CD4-positive, alpha-beta memory T cell (primary cell): ENCODE measurements around the gene AFDN. TPM values are rescaled to one million over a fixed set of nuclear protein-coding genes. Genes with fewer than 3 reads are reported as not detected.

ENCODE experiments used
- CTCF ChIA-PET: fragments of 350-600 bp; sonication (Branson Sonifier 250); formaldehyde crosslinking; loops from one replicate; lab custom pipeline; 2021; ENCODE audit warnings: inconsistent platforms; ENCODE audit not compliant: partially characterized antibody; lab: Charles Lee
- POLR2A ChIA-PET: fragments of 350-600 bp; sonication (Branson Sonifier 250); formaldehyde crosslinking; loops from one replicate; lab custom pipeline; 2021; ENCODE audit not compliant: partially characterized antibody; lab: Charles Lee
- DNase-seq, 5 donors: peaks; one replicate each; pipeline versions ENCODE4 v3.0.0 to v3.0.0-alpha.2; 2020 to 2022; ENCODE audit warnings: mixed read lengths in 1 of 5
- H3K27ac ChIP-seq: one replicate; pipeline ENCODE4 v1.7.0; 2013; ENCODE audit warnings: low read depth, low read length
- H3K27me3 ChIP-seq: 2 replicates; pipeline ENCODE4 v1.7.0; 2013; ENCODE audit warnings: mild to moderate bottlenecking, low read length, moderate library complexity; ENCODE audit not compliant: insufficient read depth
- H3K36me3 ChIP-seq: 2 replicates; pipeline ENCODE4 v1.7.0; 2013; ENCODE audit warnings: mild to moderate bottlenecking, low read length, moderate library complexity; ENCODE audit not compliant: insufficient read depth
- H3K4me1 ChIP-seq: 2 replicates; pipeline ENCODE4 v1.7.0; 2013; ENCODE audit warnings: mild to moderate bottlenecking, low read length, moderate library complexity; ENCODE audit not compliant: insufficient read depth
- H3K4me3 ChIP-seq, 2 donors: one replicate each; pipeline ENCODE4 v1.7.0; 2013; ENCODE audit warnings: low read length in 2 of 2, mild to moderate bottlenecking in 1 of 2
- H3K9me3 ChIP-seq, 2 donors: one replicate each; pipeline ENCODE4 v1.7.0; 2013; ENCODE audit warnings: low read length in 2 of 2, control low read depth in 1 of 2; ENCODE audit not compliant: control insufficient read depth in 1 of 2
- H3K27ac Mint-ChIP-seq, 7 donors: one replicate each; pipeline ENCODE4 v1.8.0; 2020 to 2021; ENCODE audit warnings: mixed read lengths in 7 of 7, mild to moderate bottlenecking in 6 of 7, inconsistent platforms in 3 of 7, moderate library complexity in 3 of 7
- H3K27me3 Mint-ChIP-seq, 2 donors: one replicate each; pipeline ENCODE4 v1.8.0; 2020 to 2021; ENCODE audit warnings: mixed read lengths in 2 of 2
- H3K36me3 Mint-ChIP-seq, 2 donors: one replicate each; pipeline ENCODE4 v1.8.0; 2020 to 2021; ENCODE audit warnings: mixed read lengths in 2 of 2, inconsistent platforms in 1 of 2, mild to moderate bottlenecking in 1 of 2
- H3K4me1 Mint-ChIP-seq, 4 donors: one replicate each; pipeline ENCODE4 v1.8.0; 2020 to 2021; ENCODE audit warnings: mixed read lengths in 4 of 4, mild to moderate bottlenecking in 1 of 4
- H3K4me3 Mint-ChIP-seq, 8 donors: one replicate each; pipeline ENCODE4 v1.8.0; 2020 to 2021; ENCODE audit warnings: mixed read lengths in 8 of 8, mild to moderate bottlenecking in 7 of 8, moderate library complexity in 6 of 8, inconsistent platforms in 3 of 8
- H3K9me3 Mint-ChIP-seq, 8 donors: one replicate each; pipeline ENCODE4 v1.8.0; 2020 to 2021; ENCODE audit warnings: mixed read lengths in 8 of 8, mild to moderate bottlenecking in 5 of 8, inconsistent platforms in 3 of 8, moderate library complexity in 1 of 8
- intact Hi-C: fragments of 100-400 bp; cut with micrococcal nuclease; formaldehyde crosslinking; loops from one replicate; pipeline ENCODE4 v1.15.1; 2023
- polyA plus RNA-seq, 2 donors: library from polyadenylated mRNA; unstranded; fragments of 300-500 nt; fragmentation: Illumina TruSeq; gene quantifications; one replicate each; pipeline ENCODE4 v1.2.3, GENCODE V29; 2021
- total RNA-seq, 2 experiments: library from RNA; stranded (reverse); gene quantifications; one replicate each; pipeline ENCODE4 v1.2.3, GENCODE V29; 2021

AFDN gene
- total and polyA plus RNA-seq, 4 experiments from 2014 or later, result 1.4 to 24.3 (median 15.3) TPM

GRCh38 chr6:168004023-168004422, 177.3 kb downstream of the AFDN start:
- Mint-ChIP-seq H3K36me3 (no peaks in the 10 kb centered on the region), H3K27me3 (no peaks in the 10 kb centered on the region), H3K4me1 (no peaks in the 10 kb centered on the region), H3K27ac (no peak overlapping the region), H3K4me3 (no peak overlapping the region), H3K9me3 (peaks cover 0 to 9% (median 3%) of the 10 kb centered on the region in 8 donors)
- Histone ChIP-seq H3K4me1 (no peaks in the 10 kb centered on the region), H3K27ac (no peak overlapping the region), H3K36me3 (no peaks in the 10 kb centered on the region), H3K9me3 (no peaks in the 10 kb centered on the region), H3K4me3 (no peak overlapping the region), H3K27me3 (no peaks in the 10 kb centered on the region)
- ChIA-PET POLR2A (no interaction called here), CTCF (no interaction called here)
- intact Hi-C loops, result no loop called here
- DNase-seq, result no peak

- ChIA-PET POLR2A (no interaction called here), CTCF (no interaction called here)
- no peak for DNase-seq
- Histone ChIP-seq H3K36me3 (no peaks in the 10 kb centered on the region), H3K9me3 (no peaks in the 10 kb centered on the region), H3K4me3 (no peak overlapping the region), H3K27ac (no peak overlapping the region), H3K27me3 (no peaks in the 10 kb centered on the region), H3K4me1 (no peaks in the 10 kb centered on the region)
- no peaks in the 10 kb centered on the region for H3K4me1 Mint-ChIP-seq
- H3K4me3 Mint-ChIP-seq, result no peak overlapping the region
- intact Hi-C loops, result no loop called here
- no peaks in the 10 kb centered on the region for H3K27me3 Mint-ChIP-seq
- H3K36me3 Mint-ChIP-seq, result no peaks in the 10 kb centered on the region
- H3K9me3 Mint-ChIP-seq, result peaks cover 0 to 14% (median 6%) of the 10 kb centered on the region in 8 donors
- H3K27ac Mint-ChIP-seq, result no peak overlapping the region
These were observed 178.2 kb downstream of the AFDN start for GRCh38 chr6:168004945-168005344.

GRCh38 chr6:168005796-168006195, 179.1 kb downstream of the AFDN start:
- ChIA-PET CTCF (no interaction called here), POLR2A (no interaction called here)
- Mint-ChIP-seq H3K36me3 (no peaks in the 10 kb centered on the region), H3K9me3 (peaks cover 0 to 21% (median 11%) of the 10 kb centered on the region in 8 donors), H3K27me3 (no peaks in the 10 kb centered on the region), H3K27ac (no peak overlapping the region), H3K4me1 (no peaks in the 10 kb centered on the region), H3K4me3 (no peak overlapping the region)
- no peak for DNase-seq
- Histone ChIP-seq H3K4me1 (no peaks in the 10 kb centered on the region), H3K4me3 (no peak overlapping the region), H3K27me3 (no peaks in the 10 kb centered on the region), H3K9me3 (no peaks in the 10 kb centered on the region), H3K36me3 (no peaks in the 10 kb centered on the region), H3K27ac (no peak overlapping the region)
- intact Hi-C loops, result no loop called here

- H3K4me1 ChIP-seq, result no peaks in the 10 kb centered on the region
- no peak overlapping the region for H3K27ac Mint-ChIP-seq
- no peaks in the 10 kb centered on the region for H3K4me1 Mint-ChIP-seq
- no peak overlapping the region for H3K27ac ChIP-seq
- no peak overlapping the region for H3K4me3 Mint-ChIP-seq
- H3K4me3 ChIP-seq, result no peak overlapping the region
- H3K27me3 Mint-ChIP-seq, result no peaks in the 10 kb centered on the region
- intact Hi-C loops, result no loop called here
- no peak for DNase-seq
- no peaks in the 10 kb centered on the region for H3K27me3 ChIP-seq
- peaks cover 0 to 4% of the 10 kb centered on the region in 2 donors for H3K36me3 Mint-ChIP-seq
- ChIA-PET CTCF (no interaction called here), POLR2A (no interaction called here)
- H3K36me3 ChIP-seq, result no peaks in the 10 kb centered on the region
- no peaks in the 10 kb centered on the region for H3K9me3 ChIP-seq
- peaks cover 0 to 40% (median 30%) of the 10 kb centered on the region in 8 donors for H3K9me3 Mint-ChIP-seq
These were observed 181.1 kb downstream of the AFDN start for GRCh38 chr6:168007592-168008338.

- Histone ChIP-seq H3K4me1 (no peaks in the 10 kb centered on the region), H3K36me3 (no peaks in the 10 kb centered on the region), H3K27ac (no peak overlapping the region), H3K4me3 (no peak overlapping the region), H3K27me3 (no peaks in the 10 kb centered on the region), H3K9me3 (no peaks in the 10 kb centered on the region)
- Mint-ChIP-seq H3K36me3 (peaks cover 0 to 4% of the 10 kb centered on the region in 2 donors), H3K4me3 (no peak overlapping the region), H3K27me3 (peaks cover 0 to 2% of the 10 kb centered on the region in 2 donors), H3K27ac (no peak overlapping the region), H3K4me1 (no peaks in the 10 kb centered on the region), H3K9me3 (peaks cover 0 to 43% (median 35%) of the 10 kb centered on the region in 8 donors)
- CTCF ChIA-PET, result no interaction called here
- POLR2A ChIA-PET, result no interaction called here
- DNase-seq, result no peak
- intact Hi-C loops, result no loop called here
These were observed 182.6 kb downstream of the AFDN start for GRCh38 chr6:168009331-168009730.

- Histone ChIP-seq H3K36me3 (no peaks in the 10 kb centered on the region), H3K4me3 (no peak overlapping the region), H3K27ac (no peak overlapping the region), H3K9me3 (no peaks in the 10 kb centered on the region), H3K27me3 (no peaks in the 10 kb centered on the region), H3K4me1 (no peaks in the 10 kb centered on the region)
- H3K9me3 Mint-ChIP-seq, result peaks cover 0 to 43% (median 38%) of the 10 kb centered on the region in 8 donors
- intact Hi-C loops, result no loop called here
- H3K27me3 Mint-ChIP-seq, result peaks cover 3 to 4% of the 10 kb centered on the region in 2 donors
- no peak for DNase-seq
- H3K36me3 Mint-ChIP-seq, result peaks cover 0 to 4% of the 10 kb centered on the region in 2 donors
- no peak overlapping the region for H3K4me3 Mint-ChIP-seq
- H3K27ac Mint-ChIP-seq, result no peak overlapping the region
- ChIA-PET POLR2A (no interaction called here), CTCF (no interaction called here)
- H3K4me1 Mint-ChIP-seq, result no peaks in the 10 kb centered on the region
These were observed 184.6 kb downstream of the AFDN start for GRCh38 chr6:168011291-168011690.

- Histone ChIP-seq H3K27me3 (no peaks in the 10 kb centered on the region), H3K4me3 (no peak overlapping the region), H3K36me3 (no peaks in the 10 kb centered on the region), H3K9me3 (no peaks in the 10 kb centered on the region), H3K27ac (no peak overlapping the region), H3K4me1 (no peaks in the 10 kb centered on the region)
- intact Hi-C loops, result no loop called here
- Mint-ChIP-seq H3K4me3 (no peak overlapping the region), H3K4me1 (no peaks in the 10 kb centered on the region), H3K27me3 (peaks cover 3 to 6% of the 10 kb centered on the region in 2 donors), H3K9me3 (peaks cover 0 to 46% (median 39%) of the 10 kb centered on the region in 8 donors), H3K36me3 (peaks cover 0 to 4% of the 10 kb centered on the region in 2 donors), H3K27ac (no peak overlapping the region)
- no peak for DNase-seq
- POLR2A ChIA-PET, result no interaction called here
- CTCF ChIA-PET, result no interaction called here
These were observed 185.9 kb downstream of the AFDN start for GRCh38 chr6:168012431-168013249.
